NCI-H2196 (cell line): Measurements from ENCODE around the gene MED13L.
"Not testable (repeated sequence)": the region's sequence is repeated elsewhere in the genome, so short reads cannot be mapped to it uniquely, and the experiment has no call there.

Experiments used
- DNase-seq: peaks from one replicate; lab custom pipeline; 2025; ENCODE audit not compliant: unreplicated experiment; lab: John Stamatoyannopoulos, UW

The MED13L gene

GRCh38 chr12:116248433-116248832 lies 29.1 kb downstream of the MED13L start:
- no peak for DNase-seq

GRCh38 chr12:116247377-116247776 lies 30.1 kb downstream of the MED13L start:
- DNase-seq: no peak

GRCh38 chr12:116246490-116247179 lies 30.9 kb downstream of the MED13L start:
- no peak for DNase-seq

- DNase-seq: no peak
Observed at GRCh38 chr12:116245189-116245588, 32.3 kb downstream of the MED13L start.

- no peak for DNase-seq
Observed at GRCh38 chr12:116244474-116245090, 32.9 kb downstream of the MED13L start.

GRCh38 chr12:116244001-116244400 lies 33.5 kb downstream of the MED13L start:
- DNase-seq: peak; percentile 19

- no peak for DNase-seq
Observed at GRCh38 chr12:116242740-116243139, 34.8 kb downstream of the MED13L start.

GRCh38 chr12:116241157-116241759 lies 36.2 kb downstream of the MED13L start:
- no peak for DNase-seq

GRCh38 chr12:116238570-116239119 lies 38.8 kb downstream of the MED13L start:
- not testable (repeated sequence) for DNase-seq

- no peak for DNase-seq
Observed at GRCh38 chr12:116238149-116238548, 39.3 kb downstream of the MED13L start.

GRCh38 chr12:116236976-116237375 lies 40.5 kb downstream of the MED13L start:
- no peak for DNase-seq

- peak; percentile 77 for DNase-seq
Observed at GRCh38 chr12:116236148-116236731, 41.3 kb downstream of the MED13L start.

- DNase-seq: not testable (repeated sequence)
Observed at GRCh38 chr12:116234148-116234547, 43.3 kb downstream of the MED13L start.

GRCh38 chr12:116233669-116234068 lies 43.8 kb downstream of the MED13L start:
- no peak for DNase-seq

GRCh38 chr12:116227811-116228210 lies 49.7 kb downstream of the MED13L start:
- no peak for DNase-seq

- DNase-seq: peak; percentile 10
Observed at GRCh38 chr12:116226026-116226425, 51.5 kb downstream of the MED13L start.

- DNase-seq: peak; percentile 91
Observed at GRCh38 chr12:116222358-116222757, 55.1 kb downstream of the MED13L start.

GRCh38 chr12:116220756-116221155 lies 56.7 kb downstream of the MED13L start:
- DNase-seq: no peak

- DNase-seq: no peak
Observed at GRCh38 chr12:116217045-116217735, 60.3 kb downstream of the MED13L start.

GRCh38 chr12:116216022-116216756 lies 61.3 kb downstream of the MED13L start:
- DNase-seq: no peak
